ENCODE results near the gene FOXP1.

DNA sequence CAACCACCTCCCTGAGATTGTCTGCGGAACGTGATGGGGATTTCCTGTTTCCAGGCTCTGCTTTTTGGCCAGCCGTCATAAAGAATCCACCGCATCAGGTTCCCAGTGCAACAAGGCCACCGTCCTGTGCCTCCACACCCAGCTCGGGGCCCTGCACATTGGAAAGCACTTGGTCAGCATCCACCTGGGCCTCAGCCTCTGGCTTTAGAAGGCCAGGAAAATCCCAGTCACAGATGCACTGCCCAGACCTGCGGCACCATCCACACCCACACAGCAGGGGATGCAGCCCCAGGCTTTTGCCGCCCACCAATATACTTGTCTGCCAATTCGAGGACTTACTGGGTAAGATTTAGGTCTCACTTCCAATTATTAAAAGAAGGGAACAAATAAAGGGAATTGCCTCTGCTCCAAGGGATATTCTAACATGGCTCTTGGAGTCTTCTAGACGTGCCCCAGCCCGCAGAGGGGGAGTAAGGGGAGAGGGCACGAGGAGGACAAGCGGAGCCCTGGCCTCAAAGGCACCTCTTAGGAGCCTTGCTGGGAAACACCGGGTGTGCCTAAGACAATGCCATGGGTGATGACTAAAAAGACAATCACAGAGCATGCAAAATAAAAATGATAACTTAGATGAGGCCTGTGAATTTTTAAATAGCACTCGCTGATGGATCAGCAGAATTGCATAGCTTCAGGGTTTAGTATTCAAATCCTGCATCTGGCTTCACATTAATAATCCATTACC is 169.2 kb downstream of the FOXP1 start:
- TF ChIP-seq PKNOX1 (IDR thresholded peaks at IDR 0.05) (no peak), ARNT (IDR thresholded peaks at IDR 0.05) (no peak), FOXA1 (IDR thresholded peaks at IDR 0.05) (no peak), FOXK2 (IDR thresholded peaks at IDR 0.05) (no peak)

Measured in HEK293T (cell line).